D721Med (cell line): Measurements from ENCODE around the gene BLVRB.
A peak's percentile ranks its signal among the peaks of the same experiment; 100 is the strongest.
"Not testable (repeated sequence)": the region's sequence is repeated elsewhere in the genome, so short reads cannot be mapped to it uniquely, and the experiment has no call there.

Experiments used
- DNase-seq: peaks from one replicate; pipeline ENCODE4 v3.0.0; 2011; ENCODE audit warnings: low spot score; ENCODE audit not compliant: insufficient read length
- FAIRE-seq: peaks from 2 replicates; lab custom pipeline; 2011; peaks lifted over from hg19 to GRCh38; lab: Jason Lieb, UNC
- TF ChIP-seq, protein P1 (sequence below): IDR thresholded peaks from 2 replicates; pipeline ENCODE4 v1.5.1; 2012; ENCODE audit warnings: mild to moderate bottlenecking, control low read depth; ENCODE audit not compliant: insufficient read depth; ENCODE audit errors: missing control alignments

Gene BLVRB

DNA sequence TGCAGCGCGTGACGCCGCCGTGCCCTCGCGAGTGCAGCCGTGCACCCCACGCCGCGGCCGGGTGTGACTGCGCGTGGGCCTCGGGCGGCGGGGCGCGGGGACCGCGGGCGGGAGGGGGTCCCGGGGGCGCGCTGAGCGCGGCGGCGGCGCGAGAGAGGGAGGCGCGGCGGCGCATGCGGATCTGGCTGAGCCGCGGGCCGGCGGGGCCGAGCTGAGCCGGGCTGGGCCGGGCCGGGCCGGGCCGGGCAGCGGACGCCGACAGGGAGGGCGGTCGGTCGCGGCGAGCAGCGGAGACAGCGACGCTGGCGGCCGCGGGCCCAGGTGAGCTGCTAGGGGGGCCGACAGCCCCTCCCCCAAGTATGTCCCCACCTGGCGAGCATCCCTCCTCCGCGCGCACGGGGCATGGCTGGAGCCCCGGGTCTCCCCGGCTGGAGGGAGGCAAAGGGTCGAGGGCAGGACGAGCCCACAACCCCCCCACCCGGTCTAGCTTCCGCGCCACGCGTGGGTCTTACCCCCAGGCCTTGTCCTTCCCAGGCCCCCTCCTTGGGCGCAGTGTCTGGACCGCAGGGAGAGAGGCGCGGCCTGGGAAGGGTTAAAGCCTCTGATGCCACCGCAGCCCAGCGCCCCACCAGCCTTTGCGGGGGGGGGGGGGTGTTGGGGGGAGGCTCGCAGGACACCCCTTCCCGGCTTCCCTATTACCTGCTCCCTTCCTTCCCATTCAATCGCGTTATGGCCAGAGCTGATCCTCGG lies 1.6 kb upstream of the BLVRB start, which contains the start of gene SPTBN4:
Gene SPTBN4 (plus strand): TSS at position 17 of the 750 bp plus-strand sequence. CDS start 5,621 bp downstream, outside the sequence.
- TF ChIP-seq, protein P1, sequence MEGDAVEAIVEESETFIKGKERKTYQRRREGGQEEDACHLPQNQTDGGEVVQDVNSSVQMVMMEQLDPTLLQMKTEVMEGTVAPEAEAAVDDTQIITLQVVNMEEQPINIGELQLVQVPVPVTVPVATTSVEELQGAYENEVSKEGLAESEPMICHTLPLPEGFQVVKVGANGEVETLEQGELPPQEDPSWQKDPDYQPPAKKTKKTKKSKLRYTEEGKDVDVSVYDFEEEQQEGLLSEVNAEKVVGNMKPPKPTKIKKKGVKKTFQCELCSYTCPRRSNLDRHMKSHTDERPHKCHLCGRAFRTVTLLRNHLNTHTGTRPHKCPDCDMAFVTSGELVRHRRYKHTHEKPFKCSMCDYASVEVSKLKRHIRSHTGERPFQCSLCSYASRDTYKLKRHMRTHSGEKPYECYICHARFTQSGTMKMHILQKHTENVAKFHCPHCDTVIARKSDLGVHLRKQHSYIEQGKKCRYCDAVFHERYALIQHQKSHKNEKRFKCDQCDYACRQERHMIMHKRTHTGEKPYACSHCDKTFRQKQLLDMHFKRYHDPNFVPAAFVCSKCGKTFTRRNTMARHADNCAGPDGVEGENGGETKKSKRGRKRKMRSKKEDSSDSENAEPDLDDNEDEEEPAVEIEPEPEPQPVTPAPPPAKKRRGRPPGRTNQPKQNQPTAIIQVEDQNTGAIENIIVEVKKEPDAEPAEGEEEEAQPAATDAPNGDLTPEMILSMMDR: no peak
- FAIRE-seq (no peak), DNase-seq (no peak)

DNA sequence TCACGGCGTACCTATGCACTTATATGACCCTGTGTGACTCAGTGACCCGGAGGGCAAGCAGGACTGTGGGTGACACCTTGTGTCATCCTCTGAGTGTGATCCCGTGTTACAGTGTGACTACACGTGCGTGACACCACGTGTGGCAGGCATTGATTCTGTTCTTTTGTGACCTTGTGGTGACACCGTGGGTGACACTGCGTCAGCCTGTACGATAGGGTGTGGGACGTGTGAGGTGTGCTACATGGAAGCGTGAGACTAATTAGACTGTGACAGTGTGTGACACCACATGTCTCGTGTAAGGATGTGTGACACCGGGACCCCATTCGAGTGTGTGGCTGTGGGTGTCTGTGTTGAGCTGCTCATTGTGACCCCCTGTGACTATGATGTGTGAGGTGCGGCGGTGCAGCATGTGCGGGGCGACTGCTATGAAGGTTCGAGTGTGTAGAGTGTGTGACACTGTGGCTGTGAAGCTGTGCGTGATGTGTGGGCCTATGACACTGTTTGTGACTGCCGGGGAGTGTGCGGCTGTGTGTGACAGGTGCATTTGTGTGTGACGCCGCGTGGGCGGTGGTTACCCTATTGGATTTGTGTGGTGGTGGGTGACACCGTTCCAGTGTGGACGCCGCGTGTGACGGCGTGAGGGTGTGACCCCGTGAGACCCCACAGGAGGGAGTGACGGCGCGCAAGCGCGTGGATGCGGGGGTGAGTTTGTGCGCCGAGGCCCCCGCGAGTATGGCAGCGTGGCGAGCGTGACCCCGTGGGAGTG lies 857 bp upstream of the BLVRB start:
- no peak for DNase-seq
- TF ChIP-seq, protein P1: no peak

DNA sequence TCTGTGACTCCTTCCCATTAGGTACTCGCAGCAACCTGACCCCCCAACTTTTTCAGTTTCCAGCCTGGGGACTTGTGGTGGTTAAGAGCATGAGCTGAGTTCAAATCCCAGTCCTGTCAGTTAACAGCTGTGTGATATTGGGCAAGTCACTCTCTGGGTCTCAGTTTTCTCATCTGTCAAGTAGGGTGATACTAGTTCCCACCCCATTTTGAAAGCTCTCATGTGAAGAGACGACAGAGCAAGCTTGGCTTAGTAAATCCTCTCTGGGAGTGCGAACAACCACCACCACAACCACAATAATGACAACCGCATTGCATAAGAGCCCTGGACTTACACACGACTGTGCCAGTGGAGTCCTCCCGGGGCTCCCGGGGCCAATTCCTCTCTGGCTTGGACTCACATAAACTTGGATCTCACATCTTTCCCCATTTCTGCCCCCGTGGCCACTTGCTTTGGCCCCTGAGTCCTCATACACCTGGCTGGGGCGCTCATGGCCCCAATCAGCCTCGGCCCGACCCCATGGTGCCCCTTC lies 454 bp downstream of the BLVRB start:
- no peak for FAIRE-seq
- TF ChIP-seq, protein P1: no peak
- no peak for DNase-seq

More for the DNA sequence above, 857 bp upstream of the BLVRB start:
- FAIRE-seq: no peak

DNA sequence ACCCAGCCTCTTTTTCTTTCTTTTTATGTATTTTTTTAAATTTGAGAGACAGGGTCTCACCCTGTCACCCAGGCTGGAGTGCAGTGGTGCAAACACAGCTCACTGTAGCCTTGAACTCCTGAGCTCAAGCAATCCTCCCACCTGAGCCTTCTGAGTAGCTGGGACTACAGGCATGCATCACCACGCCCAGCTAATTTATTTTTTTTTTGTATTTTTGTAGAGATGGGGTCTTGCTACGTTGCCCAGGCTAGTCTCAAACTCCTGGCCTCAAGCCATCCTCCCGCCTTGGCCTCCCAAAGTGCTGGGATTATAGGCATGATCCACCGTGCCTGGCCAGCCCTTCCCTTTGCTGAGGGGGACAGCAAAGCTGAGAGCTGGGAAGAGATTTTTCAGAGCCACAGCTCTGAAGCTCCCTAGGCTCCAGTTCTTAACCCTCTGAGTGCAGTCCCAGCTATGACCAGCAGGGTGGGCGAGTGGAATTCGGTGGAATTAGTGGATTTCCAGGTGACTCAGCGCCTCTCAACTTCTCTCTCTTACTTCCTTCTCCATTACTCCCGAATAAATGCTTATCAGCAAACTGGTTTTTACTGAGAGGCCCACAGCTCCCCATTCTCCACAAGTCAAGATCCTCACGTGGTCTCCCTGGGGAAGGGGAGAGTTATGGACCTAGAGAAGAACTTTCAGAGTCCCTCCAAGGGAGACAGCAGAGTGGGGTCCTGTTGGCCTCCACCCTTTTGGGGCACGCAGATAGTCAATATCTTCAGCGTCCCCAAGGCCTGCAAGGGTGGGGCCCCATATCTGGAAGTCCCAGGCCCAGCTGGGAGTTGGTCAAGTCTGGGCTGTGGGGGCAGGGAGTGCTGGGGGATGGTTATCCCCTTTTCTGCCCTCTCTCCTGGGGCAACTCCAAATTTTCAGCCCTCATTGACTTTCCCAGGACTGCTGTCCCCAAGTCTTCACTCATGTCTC lies 1.2 kb downstream of the BLVRB start:
- DNase-seq (no peak), FAIRE-seq (no peak)
- TF ChIP-seq, protein P1: peak; percentile 83

DNA sequence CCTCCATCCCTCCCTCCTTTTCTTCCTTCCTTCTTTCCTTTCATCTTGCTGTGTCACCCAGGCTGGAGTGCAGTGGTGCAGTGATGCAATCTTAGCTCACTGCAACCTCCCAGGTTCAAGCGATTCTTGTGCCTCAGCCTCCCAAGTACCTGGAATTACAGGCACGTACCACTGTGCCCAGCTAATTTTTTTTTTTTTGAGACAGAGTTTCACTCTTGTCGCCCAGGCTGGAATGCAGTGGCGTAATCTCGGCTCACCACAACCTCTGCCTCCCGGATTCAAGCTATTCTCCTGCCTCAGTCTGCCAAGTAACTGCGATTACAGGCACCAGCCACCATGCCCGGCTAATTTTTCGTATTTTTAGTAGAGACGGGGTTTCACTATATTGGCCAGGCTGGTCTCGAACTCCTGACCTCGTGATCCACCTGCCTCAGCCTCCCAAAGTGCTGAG lies 1.9 kb downstream of the BLVRB start:
- not testable (repeated sequence) for FAIRE-seq, DNase-seq

DNA sequence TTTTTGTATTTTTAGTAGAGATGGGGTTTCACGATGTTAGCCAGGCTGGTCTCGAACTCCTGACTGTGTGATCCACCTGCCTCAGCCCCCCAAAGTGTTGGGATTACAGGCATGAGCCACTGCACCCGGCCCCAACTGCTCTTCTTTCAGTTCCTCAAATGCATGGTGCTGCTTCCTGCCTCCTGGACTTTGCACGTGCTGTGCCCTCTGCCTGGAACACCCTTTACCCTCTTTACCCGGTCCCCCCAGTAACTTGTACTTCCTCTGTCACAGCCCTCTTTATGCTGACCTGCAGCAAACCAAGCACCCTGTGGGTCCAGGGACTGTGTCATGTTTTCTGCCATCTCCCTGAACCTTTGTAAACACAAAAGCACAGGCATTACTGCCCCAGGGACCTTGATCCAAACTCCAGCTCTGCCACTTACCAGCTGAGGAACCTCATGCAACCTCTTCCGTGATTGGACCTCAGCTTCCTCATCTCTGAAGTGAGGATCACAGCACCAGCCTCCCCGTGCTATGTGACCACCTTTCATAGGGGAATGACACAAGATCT lies 3.8 kb downstream of the BLVRB start:
- no peak for FAIRE-seq
- TF ChIP-seq, protein P1: no peak
- no peak for DNase-seq
